Measurements from ENCODE around the gene SHB.

Gene SHB

GRCh38 chr9:37925006-37925405 lies 144.0 kb downstream of the SHB start:
- no peak for TF ChIP-seq CTCF (IDR thresholded peaks at IDR 0.05; ENCODE audit: extremely low read depth, missing control alignments)
- no peak for DNase-seq (ENCODE audit: low spot score)

GRCh38 chr9:37924538-37924937 lies 144.5 kb downstream of the SHB start:
- no peak for TF ChIP-seq CTCF (IDR thresholded peaks at IDR 0.05; ENCODE audit: extremely low read depth, missing control alignments)
- no peak for DNase-seq (ENCODE audit: low spot score)

GRCh38 chr9:37923796-37924427 lies 145.1 kb downstream of the SHB start:
- no peak for DNase-seq (ENCODE audit: low spot score)
- no peak for TF ChIP-seq CTCF (IDR thresholded peaks at IDR 0.05; ENCODE audit: extremely low read depth, missing control alignments)

GRCh38 chr9:37923118-37923795 lies 145.8 kb downstream of the SHB start:
- DNase-seq (ENCODE audit: low spot score): no peak
- no peak for TF ChIP-seq CTCF (IDR thresholded peaks at IDR 0.05; ENCODE audit: extremely low read depth, missing control alignments)

GRCh38 chr9:37922363-37923117 lies 146.5 kb downstream of the SHB start:
- DNase-seq (ENCODE audit: low spot score): no peak
- no peak for TF ChIP-seq CTCF (IDR thresholded peaks at IDR 0.05; ENCODE audit: extremely low read depth, missing control alignments)

GRCh38 chr9:37921546-37922300 lies 147.3 kb downstream of the SHB start:
- no peak for TF ChIP-seq CTCF (IDR thresholded peaks at IDR 0.05; ENCODE audit: extremely low read depth, missing control alignments)
- DNase-seq (ENCODE audit: low spot score): no peak
